ENCODE data around the gene PHACTR1.

Gene PHACTR1

GRCh38 chr6:13030396-13030795, 313.8 kb downstream of the PHACTR1 start:
- TF ChIP-seq ARNTL (CRISPR knock-in tag; IDR thresholded peaks at IDR 0.05; ENCODE audit: borderline replicate concordance, low read depth) (no peak), ZNF70 (CRISPR knock-in tag; IDR thresholded peaks at IDR 0.05) (no peak), GLIS3 (CRISPR knock-in tag; IDR thresholded peaks at IDR 0.05) (no peak), ZC3H10 (CRISPR knock-in tag; IDR thresholded peaks at IDR 0.05) (no peak), SNAI2 (CRISPR knock-in tag; IDR thresholded peaks at IDR 0.05) (no peak), ZFP30 (CRISPR knock-in tag; IDR thresholded peaks at IDR 0.05) (no peak)
- ATAC-seq, result no peak

DNA sequence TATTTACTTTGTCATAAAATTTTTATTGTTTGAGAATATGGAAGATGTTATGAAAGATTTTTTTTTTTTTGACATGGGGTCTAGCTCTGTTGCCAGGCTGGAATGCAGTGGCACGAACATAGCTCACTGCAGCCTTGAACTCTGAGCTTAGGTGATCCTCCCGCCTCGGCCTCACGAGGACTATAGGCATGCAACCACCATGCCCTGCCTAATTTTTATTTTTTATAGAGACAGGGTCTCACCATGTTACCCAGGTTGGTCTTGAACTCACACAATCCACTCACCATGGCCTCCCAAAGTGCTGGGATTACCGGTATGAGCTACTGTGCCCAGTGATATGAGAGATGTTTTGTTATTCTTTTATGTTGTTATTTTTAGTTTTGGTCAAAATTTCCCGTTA, 316.0 kb downstream of the PHACTR1 start:
- no peak for TF ChIP-seq ZNF8 (CRISPR knock-in tag; IDR thresholded peaks at IDR 0.05)
- no peak for TF ChIP-seq ZFP3 (CRISPR knock-in tag; IDR thresholded peaks at IDR 0.05)
- TF ChIP-seq PATZ1 (CRISPR knock-in tag; IDR thresholded peaks at IDR 0.05; ENCODE audit: borderline replicate concordance), result no peak
- TF ChIP-seq ZNF70 (CRISPR knock-in tag; IDR thresholded peaks at IDR 0.05), result no peak
- TF ChIP-seq ESRRG (CRISPR knock-in tag; IDR thresholded peaks at IDR 0.05), result no peak
- no peak for TF ChIP-seq BACH2 (CRISPR knock-in tag; IDR thresholded peaks at IDR 0.05; ENCODE audit: borderline replicate concordance)
- TF ChIP-seq ZC3H10 (CRISPR knock-in tag; IDR thresholded peaks at IDR 0.05), result no peak
- TF ChIP-seq, protein P1, sequence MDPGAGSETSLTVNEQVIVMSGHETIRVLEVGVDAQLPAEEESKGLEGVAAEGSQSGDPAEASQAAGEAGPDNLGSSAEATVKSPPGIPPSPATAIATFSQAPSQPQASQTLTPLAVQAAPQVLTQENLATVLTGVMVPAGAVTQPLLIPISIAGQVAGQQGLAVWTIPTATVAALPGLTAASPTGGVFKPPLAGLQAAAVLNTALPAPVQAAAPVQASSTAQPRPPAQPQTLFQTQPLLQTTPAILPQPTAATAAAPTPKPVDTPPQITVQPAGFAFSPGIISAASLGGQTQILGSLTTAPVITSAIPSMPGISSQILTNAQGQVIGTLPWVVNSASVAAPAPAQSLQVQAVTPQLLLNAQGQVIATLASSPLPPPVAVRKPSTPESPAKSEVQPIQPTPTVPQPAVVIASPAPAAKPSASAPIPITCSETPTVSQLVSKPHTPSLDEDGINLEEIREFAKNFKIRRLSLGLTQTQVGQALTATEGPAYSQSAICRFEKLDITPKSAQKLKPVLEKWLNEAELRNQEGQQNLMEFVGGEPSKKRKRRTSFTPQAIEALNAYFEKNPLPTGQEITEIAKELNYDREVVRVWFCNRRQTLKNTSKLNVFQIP (CRISPR knock-in tag; IDR thresholded peaks at IDR 0.05; ENCODE audit: borderline replicate concordance, low read depth), result no peak
- TF ChIP-seq ISL1 (CRISPR knock-in tag; IDR thresholded peaks at IDR 0.05), result no peak
- TF ChIP-seq CSDC2 (CRISPR knock-in tag; IDR thresholded peaks at IDR 0.05), result no peak
- TF ChIP-seq ARNTL (CRISPR knock-in tag; IDR thresholded peaks at IDR 0.05; ENCODE audit: borderline replicate concordance, low read depth), result no peak
- no peak for TF ChIP-seq ZFP30 (CRISPR knock-in tag; IDR thresholded peaks at IDR 0.05)
- TF ChIP-seq TCF4 (CRISPR knock-in tag; IDR thresholded peaks at IDR 0.05; ENCODE audit: borderline replicate concordance), result no peak
- TF ChIP-seq OSR1 (CRISPR knock-in tag; IDR thresholded peaks at IDR 0.05), result no peak
- TF ChIP-seq GLIS3 (CRISPR knock-in tag; IDR thresholded peaks at IDR 0.05), result no peak
- no peak for TF ChIP-seq SNAI2 (CRISPR knock-in tag; IDR thresholded peaks at IDR 0.05)
- no peak for TF ChIP-seq PPARA (CRISPR knock-in tag; IDR thresholded peaks at IDR 0.05; ENCODE audit: borderline replicate concordance)
- TF ChIP-seq TOX (CRISPR knock-in tag; IDR thresholded peaks at IDR 0.05; ENCODE audit: borderline replicate concordance), result no peak
- ATAC-seq, result no peak

DNA sequence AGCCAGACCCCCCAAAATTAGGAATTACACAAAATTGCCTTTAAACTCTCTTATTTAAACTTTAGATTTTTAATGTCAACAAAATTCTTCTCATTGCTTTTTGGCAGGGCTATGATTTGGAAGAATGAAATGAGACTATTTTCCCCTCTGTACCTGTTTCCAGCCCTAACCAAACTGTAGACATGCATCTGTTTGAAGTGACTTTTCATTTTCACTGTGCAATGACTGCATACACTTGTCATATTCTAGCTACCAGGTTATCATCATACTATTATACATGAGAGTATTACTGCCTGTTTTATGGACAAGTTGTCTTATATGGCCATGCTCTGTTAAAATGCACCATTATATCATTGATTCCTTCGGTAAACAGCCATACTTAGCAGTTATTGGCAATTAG, 316.6 kb downstream of the PHACTR1 start:
- TF ChIP-seq ZNF70 (CRISPR knock-in tag; IDR thresholded peaks at IDR 0.05) (no peak), OSR1 (CRISPR knock-in tag; IDR thresholded peaks at IDR 0.05) (no peak), TCF4 (CRISPR knock-in tag; IDR thresholded peaks at IDR 0.05; ENCODE audit: borderline replicate concordance) (no peak), GLIS3 (CRISPR knock-in tag; IDR thresholded peaks at IDR 0.05) (no peak), TOX (CRISPR knock-in tag; IDR thresholded peaks at IDR 0.05; ENCODE audit: borderline replicate concordance) (no peak), ESRRG (CRISPR knock-in tag; IDR thresholded peaks at IDR 0.05) (no peak), ISL1 (CRISPR knock-in tag; IDR thresholded peaks at IDR 0.05) (no peak), BACH2 (CRISPR knock-in tag; IDR thresholded peaks at IDR 0.05; ENCODE audit: borderline replicate concordance) (no peak), SNAI2 (CRISPR knock-in tag; IDR thresholded peaks at IDR 0.05) (no peak), ZNF565 (CRISPR knock-in tag; conservative IDR thresholded peaks at IDR 0.05; ENCODE audit: low read depth) (no peak), ZFP3 (CRISPR knock-in tag; IDR thresholded peaks at IDR 0.05) (no peak), CSDC2 (CRISPR knock-in tag; IDR thresholded peaks at IDR 0.05) (no peak), RARB (CRISPR knock-in tag; IDR thresholded peaks at IDR 0.05) (no peak), PPARA (CRISPR knock-in tag; IDR thresholded peaks at IDR 0.05; ENCODE audit: borderline replicate concordance) (no peak), ZC3H10 (CRISPR knock-in tag; IDR thresholded peaks at IDR 0.05) (no peak), CREB5 (CRISPR knock-in tag; IDR thresholded peaks at IDR 0.05; ENCODE audit: low read depth) (no peak)
- TF ChIP-seq, protein P1 (CRISPR knock-in tag; IDR thresholded peaks at IDR 0.05; ENCODE audit: borderline replicate concordance, low read depth), result no peak

GRCh38 chr6:13034316-13034715, 317.7 kb downstream of the PHACTR1 start:
- no peak for ATAC-seq
- TF ChIP-seq TCF4 (CRISPR knock-in tag; IDR thresholded peaks at IDR 0.05; ENCODE audit: borderline replicate concordance) (no peak), ZC3H10 (CRISPR knock-in tag; IDR thresholded peaks at IDR 0.05) (no peak), ZNF8 (CRISPR knock-in tag; IDR thresholded peaks at IDR 0.05) (no peak), RARB (CRISPR knock-in tag; IDR thresholded peaks at IDR 0.05) (no peak), OSR1 (CRISPR knock-in tag; IDR thresholded peaks at IDR 0.05) (no peak)

More for the DNA sequence above, 316.6 kb downstream of the PHACTR1 start:
- ATAC-seq, result no peak

Data from SK-N-SH treated with all-trans-retinoic acid at 6 μM for 48 hours (cell line).